H4 (cell line): ENCODE results near the gene MPP1. TPM values are rescaled to one million over a fixed set of nuclear protein-coding genes. Genes with fewer than 3 reads are reported as not detected.

Experiments used
- DNase-seq: peaks from one replicate; pipeline ENCODE4 v3.0.0-alpha.2; 2015; ENCODE audit warnings: low spot score
- total RNA-seq: library from RNA; depleted of rRNA; stranded (reverse); fragments of >200 nt; shearing (Covaris generic); gene quantifications from 2 replicates; pipeline ENCODE4 v1.2.3, GENCODE V29; 2014

Gene MPP1
- total RNA-seq, 1 experiment from 2014 or later: 9.3 TPM

GRCh38 chrX:154813801-154814200, 8.5 kb upstream of the MPP1 start:
- DNase-seq: no peak

GRCh38 chrX:154812341-154813101, 7.2 kb upstream of the MPP1 start:
- no peak for DNase-seq

- peak; percentile 29 for DNase-seq
Observed at GRCh38 chrX:154809939-154810665, 4.8 kb upstream of the MPP1 start.

- DNase-seq: no peak
Observed at GRCh38 chrX:154806837-154807501, 1.7 kb upstream of the MPP1 start.

- DNase-seq: peak; percentile 13
Observed at GRCh38 chrX:154805696-154806091, 409 bp upstream of the MPP1 start.

- no peak for DNase-seq
Observed at GRCh38 chrX:154804261-154804956, 876 bp downstream of the MPP1 start.

GRCh38 chrX:154802947-154803346, 2.3 kb downstream of the MPP1 start:
- no peak for DNase-seq

- no peak for DNase-seq
Observed at GRCh38 chrX:154800478-154801210, 4.6 kb downstream of the MPP1 start.

- DNase-seq: peak; percentile 31
Observed at GRCh38 chrX:154799556-154800348, 5.5 kb downstream of the MPP1 start.

- DNase-seq: no peak
Observed at GRCh38 chrX:154797006-154797405, 8.3 kb downstream of the MPP1 start.

- DNase-seq: no peak
Observed at GRCh38 chrX:154795016-154795415, 10.3 kb downstream of the MPP1 start.

- no peak for DNase-seq
Observed at GRCh38 chrX:154793084-154793795, 12.0 kb downstream of the MPP1 start.

GRCh38 chrX:154791939-154792338, 13.3 kb downstream of the MPP1 start:
- DNase-seq: no peak

GRCh38 chrX:154791467-154791866, 13.8 kb downstream of the MPP1 start:
- no peak for DNase-seq

- no peak for DNase-seq
Observed at GRCh38 chrX:154785716-154786115, 19.6 kb downstream of the MPP1 start.

- DNase-seq: no peak
Observed at GRCh38 chrX:154784149-154784995, 20.9 kb downstream of the MPP1 start.

- DNase-seq: no peak
Observed at GRCh38 chrX:154780968-154781367, 24.3 kb downstream of the MPP1 start.

- no peak for DNase-seq
Observed at GRCh38 chrX:154779261-154779660, 26.0 kb downstream of the MPP1 start.

GRCh38 chrX:154776753-154777152, 28.5 kb downstream of the MPP1 start:
- no peak for DNase-seq
